ENCODE data around the gene TCTN2.

Gene TCTN2

DNA sequence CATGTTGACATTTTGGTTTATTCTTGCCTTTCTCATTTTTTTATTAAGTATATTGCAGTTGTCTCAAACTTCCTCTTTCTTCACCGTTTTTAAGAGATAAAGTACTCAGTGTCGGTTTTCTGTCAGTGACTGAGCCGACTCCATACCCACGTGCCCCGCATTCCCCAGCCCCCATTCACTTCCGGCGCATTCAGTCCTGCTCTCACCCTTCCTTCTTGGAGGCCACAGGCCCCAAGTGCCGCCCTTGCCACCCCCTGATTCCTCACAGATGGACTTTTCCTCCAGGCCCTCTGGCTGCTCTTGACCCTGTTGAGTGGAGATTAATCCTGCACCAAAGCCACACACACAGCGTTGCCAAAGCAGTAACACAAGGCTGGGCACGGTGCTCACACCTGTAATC, 72.1 kb downstream of the TCTN2 start:
- DNase-seq, result peak; percentile 69 to 78 (median 72)

DNA sequence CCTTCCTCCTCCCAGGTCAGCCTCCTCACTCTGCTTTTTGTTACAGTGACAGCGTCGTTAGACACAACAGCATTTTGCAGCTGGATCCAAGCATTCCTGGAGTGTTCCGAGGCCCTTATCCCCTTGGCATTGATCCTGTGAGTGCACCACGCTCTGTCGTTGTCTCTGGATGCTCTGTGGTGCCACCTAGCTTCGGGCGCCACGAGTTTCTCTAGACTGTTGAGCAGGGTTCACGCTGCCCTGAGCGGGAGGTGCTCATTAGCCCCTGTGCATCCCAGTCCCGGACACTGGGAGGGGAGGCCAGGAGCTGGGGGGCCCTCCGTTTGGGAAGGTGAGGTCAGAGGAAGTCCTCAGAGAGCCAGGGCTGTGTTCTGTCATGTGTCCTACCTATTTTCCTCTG, 73.9 kb downstream of the TCTN2 start:
- DNase-seq, result peak in 1 of 3 donors; percentile 22

DNA sequence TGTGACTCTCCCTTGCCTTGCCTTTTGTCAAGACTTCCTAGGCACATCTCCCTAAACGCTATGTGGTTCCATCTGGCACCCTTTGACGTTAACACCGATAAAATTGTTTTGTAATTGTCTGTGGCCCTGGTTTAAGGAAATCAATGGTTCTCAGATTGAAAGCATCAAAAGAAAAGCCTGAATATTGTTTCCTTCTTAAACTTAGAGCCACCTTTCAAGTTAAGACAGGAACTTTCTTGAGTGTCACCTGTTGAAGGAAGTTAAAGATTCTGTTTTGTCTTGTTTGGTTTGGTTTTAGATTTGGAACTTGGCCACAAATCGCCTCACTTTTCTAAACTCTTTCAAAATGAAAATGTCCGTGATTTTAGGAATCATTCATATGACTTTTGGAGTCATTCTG, 76.4 kb downstream of the TCTN2 start:
- no peak for DNase-seq

DNA sequence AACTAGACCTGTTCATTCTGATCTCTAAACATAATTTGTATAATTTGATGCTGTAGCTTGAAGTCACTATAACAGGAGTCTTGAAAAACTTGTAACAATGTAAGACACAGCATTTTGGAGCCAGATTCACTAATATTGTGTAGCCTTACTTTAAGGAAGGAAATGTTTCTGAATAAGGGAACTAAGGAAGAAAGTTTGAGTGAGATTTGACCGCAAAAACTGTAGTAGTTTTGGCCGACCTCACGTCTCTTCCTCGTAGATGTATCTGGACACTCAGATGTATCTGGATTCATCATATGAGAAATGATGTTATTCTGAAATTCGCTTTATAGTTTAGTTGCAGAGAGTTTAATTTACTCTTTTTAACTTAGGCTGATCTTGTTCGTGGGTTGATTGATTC, 77.2 kb downstream of the TCTN2 start:
- DNase-seq, result peak; percentile 22 to 57 (median 38)

DNA sequence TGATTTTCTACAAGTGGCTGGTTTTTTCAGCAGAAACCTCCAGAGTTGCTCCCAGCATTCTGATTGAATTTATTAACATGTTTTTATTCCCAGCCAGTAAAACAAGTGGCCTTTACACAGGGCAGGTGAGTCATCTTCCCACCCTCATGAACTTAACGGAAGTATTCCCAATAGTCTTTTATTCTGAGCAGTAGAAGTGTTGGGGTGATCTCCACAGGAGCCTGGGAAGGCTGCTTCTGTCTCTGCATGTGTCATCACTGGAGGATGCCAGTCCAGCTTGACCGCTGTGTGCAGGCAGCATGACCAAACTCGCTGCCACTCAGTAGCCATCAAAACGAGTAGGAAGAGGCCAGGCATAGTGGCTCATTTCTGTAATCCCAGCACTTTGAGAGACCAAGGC, 77.7 kb downstream of the TCTN2 start:
- DNase-seq, result peak; percentile 21 to 45 (median 24)

DNA sequence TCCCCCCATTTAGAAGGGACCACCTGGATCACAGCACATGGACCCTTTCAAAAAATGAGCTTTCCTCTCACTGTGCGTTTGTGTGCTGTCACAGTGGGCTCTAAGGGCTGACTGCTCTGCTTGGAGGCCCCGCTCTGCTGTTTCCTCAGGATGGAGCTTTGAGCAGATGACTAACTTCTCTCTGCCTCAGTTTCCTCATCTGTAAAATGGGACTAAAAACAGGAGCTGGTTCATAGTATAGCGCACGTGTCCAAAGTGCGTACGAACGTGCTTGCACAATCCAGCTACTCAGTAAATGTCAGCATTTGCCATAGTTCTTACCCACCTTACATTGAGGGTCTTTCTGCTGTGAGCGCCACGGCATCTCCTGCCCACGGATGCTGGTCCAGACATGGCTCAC, 78.4 kb downstream of the TCTN2 start:
- no peak for DNase-seq

DNA sequence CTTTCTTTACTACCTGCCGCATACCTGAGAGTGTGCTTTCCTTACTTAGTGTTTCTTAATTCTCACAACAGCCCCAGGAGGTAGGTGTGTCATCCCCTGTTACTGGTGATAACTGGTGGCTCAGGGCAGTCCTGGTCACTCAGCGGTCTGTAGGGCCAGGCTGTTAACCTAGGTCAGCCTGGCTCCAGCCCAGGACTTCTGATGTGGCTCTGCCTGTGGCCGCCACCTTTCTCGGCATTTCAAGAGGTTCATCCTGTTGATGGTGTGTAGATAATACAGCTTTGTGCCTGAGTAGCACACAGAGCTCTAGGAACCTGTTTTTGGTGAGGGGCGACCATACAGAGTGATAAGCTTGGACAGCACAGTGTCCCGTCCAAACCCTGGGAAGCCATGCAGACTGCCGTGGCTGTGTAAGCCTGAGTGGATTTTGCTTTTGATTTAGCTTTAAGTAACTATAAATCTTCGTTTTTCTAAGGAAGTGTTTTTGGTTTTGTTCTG, 79.3 kb downstream of the TCTN2 start:
- DNase-seq, result no peak

DNA sequence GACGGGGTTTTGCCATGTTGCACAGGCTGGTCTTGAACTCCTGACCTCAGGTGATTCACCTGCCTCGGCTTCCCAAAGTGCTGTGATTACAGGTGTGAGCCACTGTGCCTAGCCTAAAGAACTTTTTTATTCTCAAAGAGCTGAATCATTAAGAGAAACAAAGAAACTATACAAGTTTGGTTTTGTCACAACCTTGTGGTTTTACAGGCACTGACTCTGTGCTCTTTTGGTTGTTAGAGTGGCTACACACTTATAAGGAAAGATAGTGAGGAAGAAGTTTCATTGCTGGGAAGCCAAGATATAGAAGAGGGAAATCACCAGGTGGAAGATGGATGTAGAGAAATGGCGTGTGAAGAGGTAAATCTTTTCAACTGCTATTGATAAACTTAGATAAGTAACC, 81.1 kb downstream of the TCTN2 start:
- no peak for DNase-seq

DNA sequence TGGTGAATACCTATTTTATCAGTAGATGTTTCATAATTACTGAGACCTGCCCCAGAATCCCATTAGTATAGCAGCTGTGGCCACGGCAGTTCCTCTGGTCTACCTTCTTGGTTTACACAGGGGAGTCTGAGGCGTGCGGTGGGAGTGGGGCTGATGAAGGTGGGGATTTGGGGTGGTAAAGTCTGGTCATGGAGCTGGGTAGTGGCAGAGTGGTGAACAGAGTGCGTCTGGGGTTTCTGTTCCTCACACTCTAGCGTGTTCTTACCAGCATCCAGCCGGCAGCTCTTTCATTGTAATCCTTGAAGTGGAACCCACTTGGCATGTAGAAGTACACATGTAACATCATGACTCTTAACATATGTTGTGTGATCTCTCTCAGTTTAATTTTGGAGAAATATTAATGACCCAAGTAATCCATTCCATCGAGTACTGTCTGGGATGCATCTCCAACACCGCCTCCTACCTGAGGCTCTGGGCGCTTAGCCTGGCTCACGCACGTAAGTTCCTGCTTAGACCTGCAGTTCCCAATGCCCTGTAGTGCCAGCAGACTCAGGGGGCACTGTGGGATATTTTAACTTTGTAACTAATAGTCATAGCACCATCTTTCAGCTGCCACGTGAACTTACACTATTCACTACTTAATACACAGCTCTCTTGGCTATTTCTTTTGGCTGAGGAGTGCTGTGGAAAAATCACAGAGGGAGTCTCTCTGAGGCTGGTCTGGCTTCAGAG, 83.3 kb downstream of the TCTN2 start:
- DNase-seq, result no peak

DNA sequence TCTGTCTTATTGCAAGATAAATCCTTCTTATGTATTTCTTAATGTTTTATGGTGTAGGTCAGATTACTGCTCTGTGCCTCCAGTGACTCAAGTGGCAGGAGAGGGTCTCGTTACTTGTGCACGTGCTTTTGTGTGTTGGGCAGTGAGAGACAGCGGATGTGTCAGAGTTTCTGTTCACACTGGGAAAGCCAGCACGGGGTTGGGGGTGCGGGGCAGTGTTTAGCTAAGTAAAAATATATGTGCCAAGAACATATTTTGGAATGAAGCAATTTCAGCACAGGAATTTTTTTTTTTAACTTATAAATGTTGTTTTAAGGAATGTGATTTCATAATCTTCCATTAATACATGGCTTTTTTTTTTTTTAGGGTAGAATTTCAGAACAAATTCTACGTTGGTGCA, 86.6 kb downstream of the TCTN2 start:
- DNase-seq, result no peak
